Measurements from ENCODE around the gene PHTF1.

The PHTF1 gene

DNA sequence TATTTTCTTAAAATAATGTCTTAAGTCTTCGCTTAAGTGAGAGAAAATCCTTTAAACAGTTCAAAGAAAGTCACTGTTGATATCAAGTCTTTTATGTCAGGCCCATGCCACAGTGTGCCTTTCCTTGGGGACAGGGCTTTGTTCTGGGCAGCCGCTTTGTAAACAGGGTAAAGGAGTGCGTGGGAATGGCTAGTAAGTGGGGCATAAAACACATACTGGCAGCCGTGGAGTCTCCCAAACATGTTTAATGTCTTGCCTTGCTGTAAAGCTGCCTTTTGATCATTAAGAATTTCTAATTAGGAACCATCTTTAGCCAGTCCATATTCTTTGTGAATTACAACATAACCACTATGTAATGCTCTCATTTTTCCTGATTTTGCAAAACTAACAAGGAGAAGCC lies 99.7 kb downstream of the PHTF1 start:
- peaks cover 10% of the 10 kb centered on the region for H3K4me1 ChIP-seq
- H3K4me2 ChIP-seq = no peak overlapping the region

DNA sequence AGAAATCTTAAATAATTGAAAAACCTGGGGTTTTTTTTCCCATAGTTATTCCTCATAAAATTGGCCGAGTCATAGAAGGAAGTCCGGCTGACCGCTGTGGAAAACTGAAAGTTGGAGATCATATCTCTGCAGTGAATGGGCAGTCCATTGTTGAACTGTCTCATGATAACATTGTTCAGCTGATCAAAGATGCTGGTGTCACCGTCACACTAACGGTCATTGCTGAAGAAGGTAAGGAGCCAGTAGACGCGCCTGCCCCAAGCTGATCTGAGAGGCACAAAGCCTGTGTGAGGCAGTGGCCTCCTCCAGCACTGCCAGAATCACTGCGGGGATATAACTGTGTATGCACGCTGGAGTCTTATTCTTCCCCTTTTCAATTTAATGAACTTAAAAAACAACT lies 100.3 kb downstream of the PHTF1 start:
- Histone ChIP-seq H3K4me3 (no peak overlapping the region), H4K20me1 (no peaks in the 10 kb centered on the region), H3K4me1 (peaks cover 10% of the 10 kb centered on the region), H3K4me2 (no peak overlapping the region), H3K27me3 (no peaks in the 10 kb centered on the region), H3K27ac (no peak overlapping the region), H3K36me3 (peaks cover 3% of the 10 kb centered on the region; the same call in 1 of the 2 replicates), H3K9me3 (no peaks in the 10 kb centered on the region), H3K9ac (no peak overlapping the region)
- TF ChIP-seq Cebpa-rat (IDR thresholded peaks at IDR 0.05) = no peak

More for the DNA sequence above, 99.7 kb downstream of the PHTF1 start:
- H3K27ac ChIP-seq = no peak overlapping the region
- peaks cover 3% of the 10 kb centered on the region; the same call in 1 of the 2 replicates for H3K36me3 ChIP-seq
- TF ChIP-seq Cebpa-rat (IDR thresholded peaks at IDR 0.05) = no peak
- no peaks in the 10 kb centered on the region for H4K20me1 ChIP-seq
- no peaks in the 10 kb centered on the region for H3K27me3 ChIP-seq
- no peak overlapping the region for H3K4me3 ChIP-seq
- H3K9ac ChIP-seq = no peak overlapping the region
- no peaks in the 10 kb centered on the region for H3K9me3 ChIP-seq

GRCh38 chr1:113657556-113658063 lies 101.7 kb downstream of the PHTF1 start:
- Histone ChIP-seq H3K4me3 (no peak overlapping the region), H4K20me1 (no peaks in the 10 kb centered on the region), H3K27me3 (no peaks in the 10 kb centered on the region), H3K36me3 (peaks cover 11% of the 10 kb centered on the region), H3K9ac (no peak overlapping the region), H3K4me1 (peaks cover 10% of the 10 kb centered on the region), H3K27ac (no peak overlapping the region), H3K9me3 (no peaks in the 10 kb centered on the region), H3K4me2 (no peak overlapping the region)
- TF ChIP-seq Cebpa-rat (IDR thresholded peaks at IDR 0.05) = no peak

GRCh38 chr1:113657126-113657525 lies 102.2 kb downstream of the PHTF1 start:
- peaks cover 10% of the 10 kb centered on the region for H3K4me1 ChIP-seq
- H3K4me2 ChIP-seq = no peak overlapping the region; the same call in 1 of the 2 replicates
- no peak overlapping the region for H3K9ac ChIP-seq
- no peak overlapping the region for H3K27ac ChIP-seq
- no peaks in the 10 kb centered on the region for H3K27me3 ChIP-seq
- H3K4me3 ChIP-seq = no peak overlapping the region
- no peaks in the 10 kb centered on the region for H4K20me1 ChIP-seq
- TF ChIP-seq Cebpa-rat (IDR thresholded peaks at IDR 0.05) = no peak
- peaks cover 11% of the 10 kb centered on the region for H3K36me3 ChIP-seq
- no peaks in the 10 kb centered on the region for H3K9me3 ChIP-seq

DNA sequence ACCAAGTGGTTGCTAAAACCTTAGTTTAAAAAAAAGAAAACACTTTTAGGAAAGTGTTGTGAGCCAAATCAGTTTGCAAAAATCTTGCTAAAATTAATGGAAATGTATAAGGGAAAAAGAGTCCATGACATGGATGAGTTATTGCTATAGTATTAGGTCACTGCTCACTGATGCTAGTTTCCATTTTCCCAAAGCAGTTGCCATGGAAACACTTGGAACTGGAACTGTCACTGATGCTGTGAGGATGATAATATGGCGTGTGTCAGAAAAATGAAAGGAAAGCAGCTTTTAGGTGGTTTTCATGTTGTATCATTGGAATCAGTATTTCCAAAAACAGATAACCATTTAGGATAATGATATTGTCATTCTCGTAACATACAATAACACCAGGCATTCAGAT lies 104.4 kb downstream of the PHTF1 start:
- Histone ChIP-seq H3K4me2 (no peak overlapping the region), H3K27ac (no peak overlapping the region), H3K4me3 (no peak overlapping the region), H3K4me1 (peaks cover 10% of the 10 kb centered on the region), H3K9ac (no peak overlapping the region), H3K36me3 (peaks cover 11% of the 10 kb centered on the region), H4K20me1 (no peaks in the 10 kb centered on the region), H3K27me3 (no peaks in the 10 kb centered on the region), H3K9me3 (no peaks in the 10 kb centered on the region)
- no peak for TF ChIP-seq Cebpa-rat (IDR thresholded peaks at IDR 0.05)

- Histone ChIP-seq H3K27me3 (no peaks in the 10 kb centered on the region), H3K4me1 (peaks cover 10% of the 10 kb centered on the region), H3K4me2 (no peak overlapping the region), H3K27ac (no peak overlapping the region), H3K9ac (no peak overlapping the region), H4K20me1 (no peaks in the 10 kb centered on the region), H3K9me3 (no peaks in the 10 kb centered on the region), H3K36me3 (peaks cover 8% of the 10 kb centered on the region; the same call in 1 of the 2 replicates), H3K4me3 (no peak overlapping the region)
- TF ChIP-seq Cebpa-rat (IDR thresholded peaks at IDR 0.05) = no peak
These were observed 105.5 kb downstream of the PHTF1 start for GRCh38 chr1:113653741-113654140.

DNA sequence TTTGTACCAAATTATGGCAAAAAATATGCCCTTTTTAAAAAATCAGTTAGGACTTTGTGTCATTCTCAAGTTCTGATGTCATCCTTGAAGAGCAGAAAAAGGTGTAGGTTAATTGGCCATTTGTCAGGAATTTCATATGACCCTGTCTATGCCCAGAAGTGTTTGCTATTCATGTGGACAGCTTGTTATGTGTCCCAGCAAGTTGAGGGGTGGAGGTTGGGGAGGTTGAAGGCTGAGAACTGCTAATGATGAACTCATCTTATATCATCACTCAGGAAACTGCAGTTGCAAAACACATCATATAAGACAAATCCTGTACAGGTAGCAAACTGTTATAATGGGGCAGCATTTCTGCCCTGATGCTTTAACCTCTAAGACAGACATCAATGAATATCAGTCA lies 106.5 kb downstream of the PHTF1 start:
- no peak overlapping the region for H3K27ac ChIP-seq
- no peak for TF ChIP-seq Cebpa-rat (IDR thresholded peaks at IDR 0.05)
- H3K9me3 ChIP-seq = no peaks in the 10 kb centered on the region
- H4K20me1 ChIP-seq = no peaks in the 10 kb centered on the region
- no peak overlapping the region for H3K9ac ChIP-seq
- no peaks in the 10 kb centered on the region for H3K27me3 ChIP-seq
- H3K4me3 ChIP-seq = no peak overlapping the region
- H3K4me2 ChIP-seq = no peak overlapping the region
- H3K36me3 ChIP-seq = peaks cover 8% of the 10 kb centered on the region; the same call in 1 of the 2 replicates
- peaks cover 10% of the 10 kb centered on the region for H3K4me1 ChIP-seq

GRCh38 chr1:113648478-113648877 lies 110.8 kb downstream of the PHTF1 start:
- TF ChIP-seq Cebpa-rat (IDR thresholded peaks at IDR 0.05) = no peak

GRCh38 chr1:113647164-113647563 lies 112.1 kb downstream of the PHTF1 start:
- Histone ChIP-seq H3K9ac (no peak overlapping the region), H3K36me3 (peaks cover 2% of the 10 kb centered on the region; the same call in 1 of the 2 replicates), H4K20me1 (no peaks in the 10 kb centered on the region), H3K27ac (no peak overlapping the region), H3K27me3 (no peaks in the 10 kb centered on the region), H3K9me3 (no peaks in the 10 kb centered on the region), H3K4me3 (no peak overlapping the region), H3K4me2 (no peak overlapping the region), H3K4me1 (0 out of 2 replicates have a peak, but pooled peaks cover 5% of the 10 kb centered on the region)
- no peak for TF ChIP-seq Cebpa-rat (IDR thresholded peaks at IDR 0.05)

More at GRCh38 chr1:113648478-113648877, 110.8 kb downstream of the PHTF1 start:
- Histone ChIP-seq H3K9ac (no peak overlapping the region), H3K4me2 (no peak overlapping the region), H3K27me3 (no peaks in the 10 kb centered on the region), H4K20me1 (no peaks in the 10 kb centered on the region), H3K27ac (no peak overlapping the region), H3K4me3 (no peak overlapping the region), H3K4me1 (0 out of 2 replicates have a peak, but pooled peaks cover 4% of the 10 kb centered on the region), H3K36me3 (peaks cover 2% of the 10 kb centered on the region; the same call in 1 of the 2 replicates), H3K9me3 (no peaks in the 10 kb centered on the region)

Data from BLaER1 (cell line).